ENCODE measurements around the gene NTM.

Gene NTM

GRCh38 chr11:132260636-132261035 lies 890.2 kb downstream of the NTM start:
- no peaks in the 10 kb centered on the region for H3K9me3 ChIP-seq (ENCODE audit: low read length)
- no peaks in the 10 kb centered on the region for H3K27me3 ChIP-seq (ENCODE audit: insufficient read depth, low read length)
- H3K4me1 ChIP-seq (ENCODE audit: insufficient read depth, low read length, severe bottlenecking): no peaks in the 10 kb centered on the region
- no peak for TF ChIP-seq EZH2 (IDR thresholded peaks at IDR 0.05; ENCODE audit: borderline replicate concordance, low read length)
- no peak for TF ChIP-seq CTCF (IDR thresholded peaks at IDR 0.05; ENCODE audit: low read length)
- H3K4me3 ChIP-seq (ENCODE audit: low read depth, low read length, poor library complexity, severe bottlenecking): no peak overlapping the region
- H4K20me1 ChIP-seq (ENCODE audit: insufficient read depth, low read length): no peaks in the 10 kb centered on the region
- no peaks in the 10 kb centered on the region for H3K36me3 ChIP-seq (ENCODE audit: insufficient read depth, low read length)
- no peaks in the 10 kb centered on the region for H3K79me2 ChIP-seq (ENCODE audit: insufficient read depth, low read length)
- no peak overlapping the region for H2AFZ ChIP-seq (ENCODE audit: low read length)
- no peak overlapping the region for H3K4me2 ChIP-seq (ENCODE audit: low read length)
- no peaks in the 10 kb centered on the region for H3K9me2 ChIP-seq (ENCODE audit: low read depth, low read length)
- no peaks in the 10 kb centered on the region for H3F3A ChIP-seq (ENCODE audit: insufficient read depth, low read length)
- H3K27ac ChIP-seq (ENCODE audit: low read depth, low read length, poor library complexity, severe bottlenecking): no peak overlapping the region
- H3K9ac ChIP-seq (ENCODE audit: low read length): no peak overlapping the region

GRCh38 chr11:132263241-132263640 lies 892.8 kb downstream of the NTM start:
- Histone ChIP-seq H3K36me3 (ENCODE audit: insufficient read depth, low read length) (no peaks in the 10 kb centered on the region), H3K9me2 (ENCODE audit: low read depth, low read length) (no peaks in the 10 kb centered on the region), H3K9ac (ENCODE audit: low read length) (no peak overlapping the region), H3K27ac (ENCODE audit: low read depth, low read length, poor library complexity, severe bottlenecking) (no peak overlapping the region), H3K79me2 (ENCODE audit: insufficient read depth, low read length) (no peaks in the 10 kb centered on the region), H3K4me3 (ENCODE audit: low read depth, low read length, poor library complexity, severe bottlenecking) (no peak overlapping the region), H3K27me3 (ENCODE audit: insufficient read depth, low read length) (no peaks in the 10 kb centered on the region), H4K20me1 (ENCODE audit: insufficient read depth, low read length) (no peaks in the 10 kb centered on the region), H3K4me1 (ENCODE audit: insufficient read depth, low read length, severe bottlenecking) (no peaks in the 10 kb centered on the region), H3K4me2 (ENCODE audit: low read length) (no peak overlapping the region), H3K9me3 (ENCODE audit: low read length) (no peaks in the 10 kb centered on the region), H3F3A (ENCODE audit: insufficient read depth, low read length) (no peaks in the 10 kb centered on the region), H2AFZ (ENCODE audit: low read length) (no peak overlapping the region)
- TF ChIP-seq EZH2 (IDR thresholded peaks at IDR 0.05; ENCODE audit: borderline replicate concordance, low read length): no peak
- no peak for TF ChIP-seq CTCF (IDR thresholded peaks at IDR 0.05; ENCODE audit: low read length)

- no peaks in the 10 kb centered on the region for H3K9me3 ChIP-seq (ENCODE audit: low read length)
- H3K27ac ChIP-seq (ENCODE audit: low read depth, low read length, poor library complexity, severe bottlenecking): no peak overlapping the region
- H2AFZ ChIP-seq (ENCODE audit: low read length): no peak overlapping the region
- no peaks in the 10 kb centered on the region for H3K27me3 ChIP-seq (ENCODE audit: insufficient read depth, low read length)
- H3F3A ChIP-seq (ENCODE audit: insufficient read depth, low read length): no peaks in the 10 kb centered on the region
- H3K79me2 ChIP-seq (ENCODE audit: insufficient read depth, low read length): no peaks in the 10 kb centered on the region
- H4K20me1 ChIP-seq (ENCODE audit: insufficient read depth, low read length): no peaks in the 10 kb centered on the region
- no peak overlapping the region for H3K4me2 ChIP-seq (ENCODE audit: low read length)
- TF ChIP-seq EZH2 (IDR thresholded peaks at IDR 0.05; ENCODE audit: borderline replicate concordance, low read length): no peak
- no peaks in the 10 kb centered on the region for H3K4me1 ChIP-seq (ENCODE audit: insufficient read depth, low read length, severe bottlenecking)
- no peak overlapping the region for H3K4me3 ChIP-seq (ENCODE audit: low read depth, low read length, poor library complexity, severe bottlenecking)
- H3K9ac ChIP-seq (ENCODE audit: low read length): no peak overlapping the region
- no peaks in the 10 kb centered on the region for H3K36me3 ChIP-seq (ENCODE audit: insufficient read depth, low read length)
- no peaks in the 10 kb centered on the region for H3K9me2 ChIP-seq (ENCODE audit: low read depth, low read length)
Measured at GRCh38 chr11:132263875-132264274, 893.5 kb downstream of the NTM start.

- Histone ChIP-seq H3K27me3 (ENCODE audit: insufficient read depth, low read length) (no peaks in the 10 kb centered on the region), H3K4me1 (ENCODE audit: insufficient read depth, low read length, severe bottlenecking) (no peaks in the 10 kb centered on the region), H3F3A (ENCODE audit: insufficient read depth, low read length) (no peaks in the 10 kb centered on the region), H4K20me1 (ENCODE audit: insufficient read depth, low read length) (no peaks in the 10 kb centered on the region), H3K9ac (ENCODE audit: low read length) (no peak overlapping the region), H2AFZ (ENCODE audit: low read length) (no peak overlapping the region), H3K9me2 (ENCODE audit: low read depth, low read length) (no peaks in the 10 kb centered on the region), H3K27ac (ENCODE audit: low read depth, low read length, poor library complexity, severe bottlenecking) (no peak overlapping the region), H3K9me3 (ENCODE audit: low read length) (no peaks in the 10 kb centered on the region), H3K4me3 (ENCODE audit: low read depth, low read length, poor library complexity, severe bottlenecking) (no peak overlapping the region), H3K36me3 (ENCODE audit: insufficient read depth, low read length) (no peaks in the 10 kb centered on the region), H3K4me2 (ENCODE audit: low read length) (no peak overlapping the region), H3K79me2 (ENCODE audit: insufficient read depth, low read length) (no peaks in the 10 kb centered on the region)
- TF ChIP-seq CTCF (IDR thresholded peaks at IDR 0.05; ENCODE audit: low read length) (no peak), EZH2 (IDR thresholded peaks at IDR 0.05; ENCODE audit: borderline replicate concordance, low read length) (no peak)
Measured at GRCh38 chr11:132264616-132265015, 894.2 kb downstream of the NTM start.

All from OCI-LY1 (cell line).